ENCODE data around the gene HFE. TPM values are rescaled to one million over a fixed set of nuclear protein-coding genes. Genes with fewer than 3 reads are reported as not detected.

HFE gene, protein sequence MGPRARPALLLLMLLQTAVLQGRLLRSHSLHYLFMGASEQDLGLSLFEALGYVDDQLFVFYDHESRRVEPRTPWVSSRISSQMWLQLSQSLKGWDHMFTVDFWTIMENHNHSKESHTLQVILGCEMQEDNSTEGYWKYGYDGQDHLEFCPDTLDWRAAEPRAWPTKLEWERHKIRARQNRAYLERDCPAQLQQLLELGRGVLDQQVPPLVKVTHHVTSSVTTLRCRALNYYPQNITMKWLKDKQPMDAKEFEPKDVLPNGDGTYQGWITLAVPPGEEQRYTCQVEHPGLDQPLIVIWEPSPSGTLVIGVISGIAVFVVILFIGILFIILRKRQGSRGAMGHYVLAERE
- 13.7 and 16.8 TPM in 2 replicates for total RNA-seq

DNA sequence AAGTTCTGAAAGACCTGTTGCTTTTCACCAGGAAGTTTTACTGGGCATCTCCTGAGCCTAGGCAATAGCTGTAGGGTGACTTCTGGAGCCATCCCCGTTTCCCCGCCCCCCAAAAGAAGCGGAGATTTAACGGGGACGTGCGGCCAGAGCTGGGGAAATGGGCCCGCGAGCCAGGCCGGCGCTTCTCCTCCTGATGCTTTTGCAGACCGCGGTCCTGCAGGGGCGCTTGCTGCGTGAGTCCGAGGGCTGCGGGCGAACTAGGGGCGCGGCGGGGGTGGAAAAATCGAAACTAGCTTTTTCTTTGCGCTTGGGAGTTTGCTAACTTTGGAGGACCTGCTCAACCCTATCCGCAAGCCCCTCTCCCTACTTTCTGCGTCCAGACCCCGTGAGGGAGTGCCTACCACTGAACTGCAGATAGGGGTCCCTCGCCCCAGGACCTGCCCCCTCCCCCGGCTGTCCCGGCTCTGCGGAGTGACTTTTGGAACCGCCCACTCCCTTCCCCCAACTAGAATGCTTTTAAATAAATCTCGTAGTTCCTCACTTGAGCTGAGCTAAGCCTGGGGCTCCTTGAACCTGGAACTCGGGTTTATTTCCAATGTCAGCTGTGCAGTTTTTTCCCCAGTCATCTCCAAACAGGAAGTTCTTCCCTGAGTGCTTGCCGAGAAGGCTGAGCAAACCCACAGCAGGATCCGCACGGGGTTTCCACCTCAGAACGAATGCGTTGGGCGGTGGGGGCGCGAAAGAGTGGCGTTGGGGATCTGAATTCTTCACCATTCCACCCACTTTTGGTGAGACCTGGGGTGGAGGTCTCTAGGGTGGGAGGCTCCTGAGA, at the start of gene HFE:
TSS of gene HFE (plus strand) at position 146 of the 832 bp plus-strand sequence. CDS start at position 158, 12 bp downstream.

Other genes with a start within 250 kb of the HFE start
- gene SLC17A3, start 213.2 kb upstream of the HFE start, total RNA-seq = not detected in 2 replicates
- gene SLC17A2, start 156.7 kb upstream of the HFE start, total RNA-seq = not detected in 2 replicates
- gene TRIM38, start 124.6 kb upstream of the HFE start, total RNA-seq = 8.1 and 10.3 TPM in 2 replicates

Measured in smooth muscle cell of bladder (primary cell).